ELR (cell line): ENCODE results near the gene SVIL.
A peak's percentile ranks its signal among the peaks of the same experiment; 100 is the strongest.

Source experiments
- DNase-seq: peaks from one replicate; pipeline ENCODE4 v3.0.0-alpha.2; 2015; ENCODE audit warnings: low read depth

The SVIL gene

GRCh38 chr10:29412485-29412884 is 222.3 kb downstream of the SVIL start:
- DNase-seq: no peak

GRCh38 chr10:29411666-29412315 is 223.0 kb downstream of the SVIL start:
- DNase-seq: no peak

- DNase-seq: peak; percentile 75
Observed at GRCh38 chr10:29409241-29410054, 225.3 kb downstream of the SVIL start.

GRCh38 chr10:29408847-29409240 is 225.9 kb downstream of the SVIL start:
- no peak for DNase-seq
